ENCODE results near the gene NPIPB8.
"Not testable (repeated sequence)": the region's sequence is repeated elsewhere in the genome, so short reads cannot be mapped to it uniquely, and the experiment has no call there.

NPIPB8 gene

GRCh38 chr16:28603381-28604185 is 34.3 kb upstream of the NPIPB8 start:
- in situ Hi-C loops (cut with MboI; ENCODE audit: low pct_unique_long_range_greater_than_20kb, low sequenced_read_pairs, unreplicated experiment), result no loop called here
- no peak for TF ChIP-seq CTCF (IDR thresholded peaks at IDR 0.05; ENCODE audit: extremely low read depth, insufficient read depth, missing control alignments)
- no peak for DNase-seq (ENCODE audit: low spot score)

- no peak for DNase-seq (ENCODE audit: low spot score)
- no peak for TF ChIP-seq CTCF (IDR thresholded peaks at IDR 0.05; ENCODE audit: extremely low read depth, insufficient read depth, missing control alignments)
- in situ Hi-C loops (cut with MboI; ENCODE audit: low pct_unique_long_range_greater_than_20kb, low sequenced_read_pairs, unreplicated experiment), result no loop called here
These were observed 33.7 kb upstream of the NPIPB8 start for GRCh38 chr16:28604186-28604565.

GRCh38 chr16:28606291-28607115 is 31.4 kb upstream of the NPIPB8 start:
- no peak for DNase-seq (ENCODE audit: low spot score)
- TF ChIP-seq CTCF (IDR thresholded peaks at IDR 0.05; ENCODE audit: extremely low read depth, insufficient read depth, missing control alignments), result no peak
- in situ Hi-C loops (cut with MboI; ENCODE audit: low pct_unique_long_range_greater_than_20kb, low sequenced_read_pairs, unreplicated experiment), result no loop called here

- no peak for TF ChIP-seq CTCF (IDR thresholded peaks at IDR 0.05; ENCODE audit: extremely low read depth, insufficient read depth, missing control alignments)
- no peak for DNase-seq (ENCODE audit: low spot score)
- in situ Hi-C loops (cut with MboI; ENCODE audit: low pct_unique_long_range_greater_than_20kb, low sequenced_read_pairs, unreplicated experiment), result no loop called here
These were observed 30.7 kb upstream of the NPIPB8 start for GRCh38 chr16:28607116-28607623.

- DNase-seq (ENCODE audit: low spot score); in situ Hi-C loops (cut with MboI; ENCODE audit: low pct_unique_long_range_greater_than_20kb, low sequenced_read_pairs, unreplicated experiment): not testable (repeated sequence)
These were observed 30.0 kb upstream of the NPIPB8 start for GRCh38 chr16:28607681-28608495.

GRCh38 chr16:28608496-28608808 is 29.4 kb upstream of the NPIPB8 start:
- DNase-seq (ENCODE audit: low spot score); in situ Hi-C loops (cut with MboI; ENCODE audit: low pct_unique_long_range_greater_than_20kb, low sequenced_read_pairs, unreplicated experiment): not testable (repeated sequence)

GRCh38 chr16:28608867-28609596 is 28.8 kb upstream of the NPIPB8 start:
- DNase-seq (ENCODE audit: low spot score); in situ Hi-C loops (cut with MboI; ENCODE audit: low pct_unique_long_range_greater_than_20kb, low sequenced_read_pairs, unreplicated experiment): not testable (repeated sequence)

Data from GM13977 (cell line).